GM13976 (cell line): Measurements from ENCODE around the gene SUDS3.

Experiments
- DNase-seq: peaks from one replicate; pipeline ENCODE4 v3.0.0; 2012; ENCODE audit warnings: low spot score
- in situ Hi-C: fragments of 300-500 bp; cut with MboI; formaldehyde crosslinking; loops from one replicate; pipeline ENCODE4 v1.12.0; 2022; ENCODE audit warnings: low sequenced_read_pairs, mixed read lengths, inconsistent platforms; ENCODE audit not compliant: unreplicated experiment
- TF ChIP-seq, protein P1 (sequence below): IDR thresholded peaks from 2 replicates; pipeline ENCODE4 v1.5.1; 2012; ENCODE audit warnings: borderline replicate concordance, mild to moderate bottlenecking; ENCODE audit not compliant: insufficient read depth; ENCODE audit errors: extremely low read depth, missing control alignments, control extremely low read depth

The SUDS3 gene

GRCh38 chr12:118355843-118356242 lies 20.5 kb upstream of the SUDS3 start:
- no peak for DNase-seq
- in situ Hi-C loops = no loop called here
- TF ChIP-seq, protein P1, sequence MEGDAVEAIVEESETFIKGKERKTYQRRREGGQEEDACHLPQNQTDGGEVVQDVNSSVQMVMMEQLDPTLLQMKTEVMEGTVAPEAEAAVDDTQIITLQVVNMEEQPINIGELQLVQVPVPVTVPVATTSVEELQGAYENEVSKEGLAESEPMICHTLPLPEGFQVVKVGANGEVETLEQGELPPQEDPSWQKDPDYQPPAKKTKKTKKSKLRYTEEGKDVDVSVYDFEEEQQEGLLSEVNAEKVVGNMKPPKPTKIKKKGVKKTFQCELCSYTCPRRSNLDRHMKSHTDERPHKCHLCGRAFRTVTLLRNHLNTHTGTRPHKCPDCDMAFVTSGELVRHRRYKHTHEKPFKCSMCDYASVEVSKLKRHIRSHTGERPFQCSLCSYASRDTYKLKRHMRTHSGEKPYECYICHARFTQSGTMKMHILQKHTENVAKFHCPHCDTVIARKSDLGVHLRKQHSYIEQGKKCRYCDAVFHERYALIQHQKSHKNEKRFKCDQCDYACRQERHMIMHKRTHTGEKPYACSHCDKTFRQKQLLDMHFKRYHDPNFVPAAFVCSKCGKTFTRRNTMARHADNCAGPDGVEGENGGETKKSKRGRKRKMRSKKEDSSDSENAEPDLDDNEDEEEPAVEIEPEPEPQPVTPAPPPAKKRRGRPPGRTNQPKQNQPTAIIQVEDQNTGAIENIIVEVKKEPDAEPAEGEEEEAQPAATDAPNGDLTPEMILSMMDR = no peak

DNA sequence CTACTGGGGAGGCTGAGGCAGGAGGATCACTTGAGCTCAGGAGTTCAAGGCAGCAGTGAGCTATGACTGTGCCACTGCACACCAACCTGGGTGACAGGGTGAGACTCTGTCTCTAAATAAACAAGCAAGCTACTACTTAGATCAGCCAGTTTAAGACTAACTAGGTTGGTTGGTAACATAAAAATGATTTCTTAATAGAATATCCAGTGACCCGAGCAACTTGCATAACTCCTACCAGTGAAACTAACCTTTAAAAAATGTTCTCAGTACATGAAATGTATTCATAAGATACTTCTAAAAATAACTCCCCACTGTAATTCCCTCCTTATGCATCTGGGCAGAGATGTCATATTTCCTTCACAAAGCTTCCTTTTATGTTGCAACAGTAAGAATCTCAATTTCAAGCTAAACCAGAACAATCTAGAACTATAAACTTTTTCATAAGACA lies 19.5 kb upstream of the SUDS3 start:
- TF ChIP-seq, protein P1 = no peak
- in situ Hi-C loops = no loop called here
- no peak for DNase-seq

DNA sequence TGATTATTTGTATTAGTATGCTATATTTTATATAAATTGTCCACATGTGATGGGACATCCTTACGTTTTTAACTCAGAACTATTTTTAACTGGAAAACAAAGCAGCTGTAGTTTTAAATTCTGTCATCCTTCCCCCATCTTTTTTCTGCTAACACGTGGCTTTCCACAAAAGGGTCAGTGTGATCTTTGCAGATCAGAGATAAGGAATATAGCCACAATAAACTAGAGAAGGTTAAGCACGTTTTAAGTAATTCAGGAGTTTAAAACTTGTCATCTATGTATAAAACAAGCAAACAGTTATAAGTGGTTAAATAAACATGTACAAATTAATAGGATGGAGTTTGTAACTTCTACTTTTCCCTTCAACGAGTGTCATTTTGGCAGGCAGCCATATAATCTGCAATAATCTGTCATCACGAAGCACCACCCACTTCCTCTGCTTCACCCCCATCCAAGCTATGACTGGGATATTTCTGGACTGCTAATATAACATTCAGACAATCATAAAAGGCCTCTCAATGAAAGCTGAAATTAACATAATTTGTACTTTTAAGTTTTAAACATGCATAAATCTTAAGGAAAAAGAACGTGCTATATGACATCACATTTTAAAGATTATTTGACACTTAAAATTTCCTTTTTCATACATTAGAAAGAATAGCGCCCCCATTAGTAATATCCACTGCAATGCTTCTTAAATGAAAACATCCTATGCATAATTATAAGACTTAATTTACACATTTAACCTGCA lies 18.9 kb upstream of the SUDS3 start:
- in situ Hi-C loops = no loop called here
- TF ChIP-seq, protein P1 = no peak
- peak; percentile 62 for DNase-seq

- TF ChIP-seq, protein P1 = no peak
- in situ Hi-C loops = no loop called here
- DNase-seq = no peak
Measured at GRCh38 chr12:118358008-118358359, 18.4 kb upstream of the SUDS3 start.

DNA sequence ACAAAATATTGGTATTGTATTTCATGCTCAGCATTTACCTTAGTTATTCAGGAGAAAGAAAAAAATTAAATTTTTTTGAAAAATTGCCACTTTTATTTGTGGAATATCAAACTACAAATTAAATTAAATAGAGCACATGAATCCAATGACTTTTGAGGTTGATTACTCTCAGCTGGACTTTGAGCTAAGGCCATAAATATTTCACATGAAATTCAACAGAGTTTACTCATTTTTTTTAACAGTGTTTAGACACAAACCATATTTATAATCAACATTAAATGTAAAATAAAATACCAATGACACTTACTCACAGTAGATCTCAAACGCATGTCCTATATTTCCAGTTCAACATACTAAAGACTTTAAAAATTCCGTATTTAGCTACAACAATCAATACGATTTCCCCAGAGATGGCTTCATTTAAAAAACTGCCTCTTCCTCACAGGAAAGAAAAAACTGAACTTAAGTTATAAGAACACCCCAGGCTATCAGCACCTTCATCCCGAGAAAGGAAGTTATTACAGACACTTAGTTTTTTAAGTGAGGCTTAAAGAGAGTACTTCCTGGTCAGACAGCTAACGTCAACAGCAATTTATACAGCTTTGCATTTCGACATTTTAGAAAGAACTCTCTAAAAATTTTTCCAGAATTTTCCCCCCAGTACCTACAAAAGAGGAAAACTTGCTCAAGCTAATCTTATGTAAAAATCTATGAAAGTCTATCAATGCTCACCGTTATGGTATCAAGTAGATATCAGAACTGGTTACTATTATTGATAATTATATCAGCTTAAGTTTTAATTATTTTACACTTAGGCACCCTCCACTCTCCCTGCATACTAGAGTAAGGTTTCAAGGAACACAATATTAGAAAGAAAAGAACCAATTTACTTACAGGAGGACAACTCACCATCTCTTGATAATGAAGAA lies 17.5 kb upstream of the SUDS3 start:
- TF ChIP-seq, protein P1 = no peak
- DNase-seq = no peak

GRCh38 chr12:118359541-118359915 lies 16.8 kb upstream of the SUDS3 start:
- TF ChIP-seq, protein P1 = no peak
- peak; percentile 42 for DNase-seq
- in situ Hi-C loops = no loop called here

More for the DNA sequence above, 17.5 kb upstream of the SUDS3 start:
- in situ Hi-C loops = no loop called here
